Measurements from ENCODE around the gene HLA-G.

- TF ChIP-seq CTCF (IDR thresholded peaks at IDR 0.05; ENCODE audit: borderline replicate concordance, extremely low read depth, low read length, poor library complexity, severe bottlenecking) (no peak), EZH2 (IDR thresholded peaks at IDR 0.05; ENCODE audit: borderline replicate concordance, low read depth, low read length, severe bottlenecking) (no peak)
Measured at GRCh38 chr6:29851190-29851589, 23.6 kb downstream of the HLA-G start.
